ENCODE measurements around the gene RNGTT.
"Not testable (repeated sequence)": the region's sequence is repeated elsewhere in the genome, so short reads cannot be mapped to it uniquely, and the experiment has no call there.

RNGTT gene

GRCh38 chr6:88963139-88964090 is at the start of gene RNGTT:
TSS of gene RNGTT (minus strand) at chr6:88963618. CDS start at chr6:88963409, 209 bp downstream.
- peak; percentile 94 for DNase-seq

- no peak for DNase-seq
Observed at GRCh38 chr6:89011436-89011835, 48.0 kb upstream of the RNGTT start.

DNA sequence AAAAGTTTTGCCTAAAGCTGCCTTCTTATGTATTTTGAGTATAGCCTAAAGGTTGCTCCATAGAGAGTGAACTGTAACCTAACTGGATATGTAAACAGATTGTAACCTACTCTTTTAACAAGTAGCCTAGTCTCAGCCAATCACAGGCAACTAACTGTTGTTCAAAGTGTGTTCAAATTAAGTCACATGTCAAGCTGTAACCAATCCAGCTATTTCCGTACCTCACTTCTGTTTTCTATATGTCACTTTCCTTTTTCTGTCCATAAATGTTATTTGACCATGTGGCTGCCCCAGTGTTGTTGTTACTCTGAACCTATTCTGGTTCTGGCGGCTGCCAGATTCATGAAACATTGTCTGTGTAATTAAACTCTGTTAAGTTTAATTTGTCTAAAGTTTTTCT is 47.4 kb upstream of the RNGTT start:
- DNase-seq, result no peak

GRCh38 chr6:89009624-89010059 is 46.2 kb upstream of the RNGTT start:
- DNase-seq, result no peak

DNA sequence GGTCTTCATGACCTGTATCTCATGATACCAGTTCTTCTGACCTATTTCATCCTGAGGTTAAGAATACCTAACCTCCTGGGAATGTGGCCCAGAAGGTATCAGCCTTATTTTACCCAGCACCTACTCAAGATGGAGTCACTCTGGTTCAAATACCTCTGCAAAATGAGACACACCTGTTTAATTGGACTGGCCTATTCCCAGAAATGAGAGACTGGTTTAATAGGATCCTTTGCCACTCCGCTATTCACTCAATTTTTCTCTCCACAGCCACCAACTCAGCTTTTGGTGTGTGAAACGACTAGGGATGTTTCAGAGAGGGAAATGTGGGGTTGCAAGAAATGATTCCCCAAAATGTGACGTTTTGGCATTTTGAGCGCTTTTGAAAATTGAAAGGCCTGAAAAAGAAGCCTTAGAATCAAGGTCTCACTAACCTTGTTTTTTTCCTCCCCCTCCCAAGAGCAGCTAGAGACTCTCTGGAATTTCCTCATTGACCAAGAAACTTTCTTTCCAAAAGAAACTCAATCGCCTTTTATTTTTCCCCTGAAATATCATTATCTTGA is 45.5 kb upstream of the RNGTT start:
- DNase-seq, result no peak

DNA sequence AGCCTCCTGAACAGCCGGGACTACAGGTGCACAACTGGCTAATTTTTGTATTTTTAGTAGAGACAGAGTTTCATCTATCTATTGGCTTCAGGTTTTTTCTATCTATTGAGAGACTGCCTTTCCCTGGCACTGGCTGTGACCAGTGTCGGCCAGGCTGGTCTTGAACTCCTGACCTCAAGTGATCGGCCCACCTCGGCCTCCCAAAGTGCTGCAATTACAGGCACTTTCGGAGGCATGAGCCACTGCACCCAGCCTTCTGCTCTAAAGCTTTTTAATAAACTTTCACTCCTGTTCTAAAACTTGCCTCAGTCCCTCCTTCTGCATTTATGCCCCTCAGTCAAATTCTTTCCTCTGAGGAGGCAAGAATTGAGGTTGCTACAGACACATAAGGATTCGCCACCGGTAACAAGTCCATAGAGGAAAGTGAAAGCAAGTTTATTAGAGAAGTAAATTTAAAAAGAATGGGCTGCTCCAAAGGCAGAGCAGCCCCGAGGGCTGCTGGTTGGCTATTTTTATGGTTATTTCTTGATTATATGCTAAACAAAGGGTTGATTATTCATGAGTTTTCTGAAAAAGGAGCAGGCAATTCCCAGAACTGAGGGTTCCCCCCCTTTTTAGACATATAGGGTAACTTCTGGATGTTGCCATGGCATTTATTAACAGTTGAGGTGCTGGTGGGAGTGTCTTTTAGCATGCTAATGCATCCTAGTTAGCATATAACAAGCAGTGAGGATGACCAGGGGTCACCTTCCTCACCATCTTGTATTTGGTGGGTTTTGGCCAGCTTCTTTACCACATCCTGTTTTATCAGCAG is 44.8 kb upstream of the RNGTT start:
- no peak for DNase-seq

DNA sequence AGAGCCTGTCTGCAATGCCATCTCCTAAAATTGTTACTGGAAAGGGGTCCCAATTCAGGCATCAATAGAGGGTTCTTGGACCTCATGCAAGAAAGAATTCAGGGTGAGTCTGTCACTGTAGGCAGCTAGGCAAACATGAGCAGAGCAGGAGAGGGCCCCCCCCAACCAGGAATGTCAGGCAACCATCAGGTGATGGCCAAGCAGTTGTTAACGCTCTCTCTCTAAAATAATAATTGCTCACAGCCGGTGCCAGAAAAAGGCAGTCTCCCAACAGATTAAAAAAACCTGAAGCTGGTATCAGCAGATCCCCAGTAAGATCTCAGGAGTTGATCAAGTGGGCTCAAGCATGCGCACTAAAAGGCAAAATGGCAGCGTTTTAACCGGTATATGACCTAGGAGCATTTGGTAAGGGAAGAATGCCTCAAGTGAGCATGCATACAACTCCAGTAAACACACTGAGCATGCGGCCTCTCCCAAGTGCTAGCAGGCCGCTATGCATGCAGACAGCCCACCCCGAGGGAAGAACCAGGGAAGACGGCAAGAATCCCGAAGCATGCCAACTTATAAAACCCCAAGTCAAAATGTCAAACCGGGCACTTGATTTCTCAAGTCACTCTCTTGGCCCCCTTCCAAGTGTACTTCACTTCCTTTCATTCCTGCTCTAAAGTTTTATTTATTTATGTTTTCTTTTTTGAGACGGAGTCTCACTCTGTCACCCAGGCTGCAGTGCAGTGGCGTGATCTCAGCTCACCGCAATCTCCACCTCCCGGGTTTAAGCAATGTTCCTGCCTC is 44.0 kb upstream of the RNGTT start:
- no peak for DNase-seq

GRCh38 chr6:89002523-89002922 is 39.1 kb upstream of the RNGTT start:
- no peak for DNase-seq

DNA sequence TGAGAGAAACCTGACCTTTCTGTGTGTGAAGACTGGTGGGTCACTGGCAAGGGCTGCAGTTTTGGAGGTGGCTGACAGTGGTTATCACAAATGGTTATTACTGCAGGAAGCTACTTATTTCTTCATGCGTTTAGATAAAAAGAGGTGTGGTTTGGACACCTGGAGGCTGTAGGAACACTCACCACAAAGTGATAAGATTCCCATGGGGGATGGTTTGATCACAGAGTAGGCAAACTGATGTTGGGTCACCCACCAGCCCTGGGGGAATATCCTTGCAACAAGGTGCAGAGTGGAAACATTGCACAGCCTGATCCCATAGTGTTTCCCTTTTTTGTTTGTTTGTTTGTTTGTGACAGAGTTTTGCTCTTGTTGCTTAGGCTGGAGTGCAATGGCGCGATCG is 33.9 kb upstream of the RNGTT start:
- no peak for DNase-seq

DNA sequence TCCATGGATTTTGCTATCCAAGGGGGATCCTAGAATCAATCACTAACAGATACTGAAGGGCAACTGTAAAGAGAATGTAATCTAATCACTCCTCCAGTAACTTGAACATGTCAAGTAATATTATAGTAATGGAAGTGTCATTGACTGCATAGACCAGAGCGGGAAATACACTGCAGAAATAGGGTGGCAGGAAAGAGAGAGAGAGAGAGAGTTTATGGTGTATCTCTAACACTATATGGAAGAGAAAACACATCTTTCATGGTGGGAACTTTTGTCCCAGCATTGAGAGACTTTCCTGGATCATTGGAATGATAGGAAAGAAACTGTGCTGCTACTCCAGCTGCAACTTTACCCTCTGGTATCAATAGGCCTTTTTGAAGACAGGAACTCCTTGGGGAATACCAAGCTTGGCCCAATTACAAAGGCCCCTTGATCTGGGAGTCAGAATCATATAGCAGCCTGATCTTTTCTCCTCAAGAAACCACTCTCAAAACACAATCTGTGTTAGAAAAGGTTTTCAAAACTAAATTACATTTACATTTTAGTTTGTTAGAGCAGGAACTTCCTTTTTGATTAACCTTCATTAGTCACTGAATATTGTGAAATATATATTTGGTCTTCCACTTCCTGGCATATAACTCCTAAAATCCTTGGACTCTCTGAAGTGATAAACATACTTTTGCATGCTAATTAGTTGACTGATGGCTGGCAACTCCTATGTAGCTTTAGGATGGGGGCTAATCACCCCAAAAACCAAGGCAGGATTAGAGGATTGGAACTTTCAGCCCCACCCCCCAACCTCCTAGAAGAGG is 29.5 kb upstream of the RNGTT start:
- DNase-seq, result no peak

DNA sequence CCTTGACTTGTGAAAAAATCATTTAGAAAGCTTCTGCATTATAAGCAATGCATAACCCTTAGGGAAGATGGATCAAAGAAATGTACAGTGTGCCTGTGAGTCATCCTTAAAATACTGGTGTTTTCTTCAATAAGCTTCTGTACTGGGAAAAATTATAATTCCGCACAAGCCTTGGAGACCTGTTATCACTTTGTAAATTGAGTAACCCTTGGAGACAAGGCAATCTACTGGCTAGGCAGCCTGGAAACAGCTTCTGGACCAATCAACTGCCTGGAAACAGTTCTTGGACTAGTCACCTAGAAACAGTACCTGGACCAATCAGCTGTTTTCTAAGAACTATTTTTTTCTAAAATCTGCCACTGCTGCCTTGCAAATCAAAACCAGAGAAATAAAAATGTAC is 25.8 kb upstream of the RNGTT start:
- DNase-seq, result no peak

GRCh38 chr6:88987922-88988321 is 24.5 kb upstream of the RNGTT start:
- no peak for DNase-seq

DNA sequence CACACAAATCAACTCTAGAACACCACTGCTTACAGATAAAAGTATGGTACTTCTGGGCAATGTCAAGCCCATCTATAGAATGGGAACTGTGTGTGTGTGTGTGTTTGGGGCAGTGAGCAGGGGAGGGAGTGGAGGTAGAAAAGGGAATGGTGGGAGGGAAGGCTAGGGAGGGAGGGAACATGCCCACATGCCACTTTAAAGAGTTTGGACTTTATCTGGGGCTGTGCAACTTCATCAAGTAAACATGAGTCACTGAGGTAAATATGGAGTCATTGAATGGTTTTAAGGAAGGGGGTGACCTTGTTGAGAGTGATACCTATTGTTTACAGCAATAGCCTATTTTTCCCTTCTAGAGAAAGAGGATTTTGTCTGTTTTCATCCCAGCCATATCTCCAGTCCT is 22.5 kb upstream of the RNGTT start:
- DNase-seq, result no peak

DNA sequence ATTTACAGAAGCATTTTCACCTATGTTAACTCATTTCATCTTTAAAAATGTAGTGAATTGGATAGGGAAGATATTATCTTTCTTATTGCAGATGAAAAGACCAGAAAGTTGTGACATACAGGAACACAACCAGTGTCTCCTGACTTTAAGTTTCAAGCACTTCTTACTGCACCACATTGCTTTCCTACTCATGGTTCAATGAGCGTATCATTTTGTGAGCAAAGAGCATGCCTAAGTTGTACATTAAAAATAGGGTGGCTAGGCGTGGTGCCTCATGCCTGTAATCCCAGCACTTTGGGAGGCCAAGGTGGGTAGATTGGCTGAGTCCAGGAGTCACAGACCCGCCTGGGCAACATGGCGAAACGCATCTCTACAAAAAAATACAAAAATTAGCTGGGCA is 21.2 kb upstream of the RNGTT start:
- no peak for DNase-seq

DNA sequence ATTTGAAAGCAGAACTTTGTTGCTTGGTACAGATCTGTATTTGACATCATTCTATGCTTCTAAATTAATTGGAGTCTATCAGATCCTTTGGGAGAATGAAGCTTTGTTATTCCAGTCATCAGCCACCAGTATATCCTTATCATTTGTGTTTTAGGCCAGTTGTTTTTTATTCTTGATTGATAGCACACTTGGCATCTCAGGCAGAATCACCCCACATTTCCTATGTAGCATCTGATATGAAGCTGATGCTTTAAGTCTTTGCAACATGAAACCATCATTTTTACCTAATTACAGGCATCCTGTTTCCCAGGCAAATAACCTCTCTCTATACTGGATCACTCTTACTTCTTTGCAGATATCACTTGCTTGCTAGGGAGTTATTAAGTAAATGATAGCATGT is 20.7 kb upstream of the RNGTT start:
- no peak for DNase-seq

DNA sequence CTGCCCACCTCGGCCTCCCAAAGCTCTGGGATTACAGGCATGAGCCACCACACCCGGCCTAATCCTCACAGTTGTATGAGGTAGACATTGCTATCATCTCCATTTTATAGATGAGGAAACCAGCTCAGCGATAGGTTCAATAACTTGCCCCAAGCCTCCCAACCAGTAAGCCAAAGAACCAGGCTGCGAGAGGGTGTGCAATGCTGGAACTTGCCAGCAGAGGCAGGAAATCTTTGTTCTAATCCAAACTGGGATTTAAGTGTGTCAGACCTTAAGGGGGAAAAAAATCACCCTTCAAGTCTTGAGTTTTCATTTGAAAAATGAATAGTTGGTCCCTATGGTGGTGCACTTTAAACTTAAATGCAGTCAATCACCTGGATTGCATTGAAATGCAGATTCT is 20.1 kb upstream of the RNGTT start:
- DNase-seq, result no peak

GRCh38 chr6:88983129-88983528 is 19.7 kb upstream of the RNGTT start:
- DNase-seq, result not testable (repeated sequence)

GRCh38 chr6:88982720-88983119 is 19.3 kb upstream of the RNGTT start:
- no peak for DNase-seq

DNA sequence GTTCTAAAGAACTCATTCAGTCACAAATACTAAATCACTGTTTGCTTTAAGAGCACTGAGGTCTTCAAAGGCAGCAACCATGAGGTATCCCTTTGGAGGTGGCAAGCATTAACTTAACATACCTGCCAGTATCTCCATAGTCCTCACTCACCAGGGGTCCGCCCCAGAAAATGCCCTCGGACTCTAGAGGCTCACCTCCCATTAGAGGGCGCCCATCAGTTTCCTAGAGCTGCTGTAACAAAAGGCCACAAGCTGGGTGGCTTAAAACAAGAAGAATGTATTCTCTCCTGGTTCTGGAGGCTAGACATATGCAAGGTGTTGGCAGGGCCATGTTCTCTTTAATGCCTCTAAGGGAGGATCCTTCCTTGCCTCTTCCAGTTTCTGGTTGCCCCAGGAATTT is 12.0 kb upstream of the RNGTT start:
- no peak for DNase-seq

DNA sequence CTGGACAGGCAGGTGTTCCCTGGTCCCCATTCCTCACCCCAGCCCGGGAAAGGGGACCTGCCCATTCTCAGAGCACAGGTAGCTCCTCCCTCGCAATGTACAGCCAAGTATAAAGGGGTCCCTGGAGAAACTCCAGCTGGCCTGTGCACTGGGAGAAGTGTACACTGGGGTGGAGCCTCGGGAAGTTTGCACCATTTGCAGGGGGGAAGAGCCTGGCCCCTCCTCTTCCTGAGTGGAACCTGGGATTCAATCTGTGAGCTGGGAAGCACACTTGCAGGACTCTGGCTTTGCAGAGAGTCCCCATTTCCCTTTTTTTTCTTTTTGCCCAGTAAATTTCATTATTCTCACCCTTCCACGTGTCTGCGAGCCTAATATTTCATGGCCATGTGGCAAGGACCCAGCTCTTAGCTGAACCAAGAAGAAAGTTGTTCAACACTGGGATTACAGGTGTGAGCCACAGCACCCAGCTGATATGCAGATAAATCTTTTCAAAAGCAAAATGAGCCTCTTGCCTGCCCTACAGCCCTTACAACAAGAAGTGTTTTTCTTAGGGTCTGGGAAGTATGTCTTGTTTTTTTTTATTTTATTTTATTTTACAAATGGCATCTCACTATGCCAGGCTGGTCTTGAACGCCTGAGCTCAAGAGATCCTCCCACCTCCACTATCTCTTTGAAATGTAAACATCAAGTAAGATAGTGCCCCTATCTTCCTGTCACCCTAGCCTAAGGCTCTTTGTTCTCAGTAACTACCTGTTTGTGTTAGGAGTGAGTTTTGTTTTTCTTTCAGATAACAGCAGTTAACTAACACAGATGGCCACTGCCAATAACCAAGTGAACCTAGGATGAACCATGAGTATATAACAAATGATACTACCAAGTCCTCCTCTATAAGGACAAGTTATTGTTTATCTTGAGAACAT is 9.3 kb upstream of the RNGTT start:
- DNase-seq, result no peak

- DNase-seq, result no peak
Observed at GRCh38 chr6:88970301-88970700, 6.9 kb upstream of the RNGTT start.
